HepG2 (cell line): ENCODE data around the gene SLC45A3. TPM values are rescaled to one million over a fixed set of nuclear protein-coding genes. Genes with fewer than 3 reads are reported as not detected.

Experiments
- ADNP ChIP-seq: sonication (generic); formaldehyde crosslinking; IDR thresholded peaks from 2 replicates; pipeline ENCODE4 v1.4.0; 2020; ENCODE audit warnings: missing genetic modification reagents
- CHD2 ChIP-seq: IDR thresholded peaks from 2 replicates; pipeline ENCODE4 v1.6.1; 2011; ENCODE audit warnings: low read depth, low read length, improper control_type of control experiment
- KDM6A ChIP-seq: IDR thresholded peaks from 2 replicates; pipeline ENCODE4 v1.6.1; 2016; ENCODE audit warnings: low read depth
- MAFK ChIP-seq, 2 experiments: IDR thresholded peaks in 1 of 2; conservative IDR thresholded peaks in 1 of 2; 2 replicates each; pipeline ENCODE4 v1.6.1; 2011; ENCODE audit warnings: improper control_type of control experiment in 2 of 2, low read length in 2 of 2
- NFE2L1 ChIP-seq: sonication (generic); formaldehyde crosslinking; IDR thresholded peaks from 2 replicates; pipeline ENCODE4 v1.4.0; 2020; ENCODE audit warnings: missing genetic modification reagents, mild to moderate bottlenecking, borderline replicate concordance
- NFE2L2 ChIP-seq: fragments of 150-350 bp; IDR thresholded peaks from 2 replicates; pipeline ENCODE4 v1.6.1; 2014; ENCODE audit warnings: low read length
- PTBP1 ChIP-seq: fragments of 200-400 bp; formaldehyde crosslinking; IDR thresholded peaks from 2 replicates; pipeline ENCODE4 v1.6.1; 2018; ENCODE audit warnings: low read length, low read depth; ENCODE audit not compliant: poor library complexity, severe bottlenecking
- TMF1 ChIP-seq: sonication (generic); formaldehyde crosslinking; IDR thresholded peaks from 2 replicates; pipeline ENCODE4 v1.8.1; 2022; ENCODE audit warnings: low read depth, missing genetic modification reagents
- ZFAT ChIP-seq: sonication (generic); formaldehyde crosslinking; conservative IDR thresholded peaks from 2 replicates; pipeline ENCODE4 v1.8.1; 2023; ENCODE audit warnings: missing genetic modification reagents, inconsistent platforms
- ZNF317 ChIP-seq: sonication (generic); formaldehyde crosslinking; IDR thresholded peaks from 2 replicates; pipeline ENCODE4 v1.5.0; 2020; ENCODE audit warnings: mild to moderate bottlenecking, missing genetic modification reagents
- ZNF33B ChIP-seq: sonication (generic); formaldehyde crosslinking; IDR thresholded peaks from 2 replicates; pipeline ENCODE4 v1.5.1; 2020; ENCODE audit warnings: mild to moderate bottlenecking, missing genetic modification reagents
- ZNF567 ChIP-seq: sonication (generic); formaldehyde crosslinking; IDR thresholded peaks from 2 replicates; pipeline ENCODE4 v1.8.1; 2023; ENCODE audit warnings: mild to moderate bottlenecking, missing genetic modification reagents, borderline replicate concordance
- ZSCAN29 ChIP-seq: sonication (generic); formaldehyde crosslinking; conservative IDR thresholded peaks from 2 replicates; pipeline ENCODE4 v1.4.0; 2020; ENCODE audit warnings: mild to moderate bottlenecking, missing genetic modification reagents
- polyA plus RNA-seq, 8 experiments: library from polyadenylated mRNA; depleted of rRNA in 3 of 8; stranded (reverse) in 7 of 8; unstranded in 1 of 8; fragments of >200 nt; fragmentation: Illumina TruSeq in 4 of 8; extraction: Trizol in 4 of 8; gene quantifications; 2 replicates each; pipeline versions ENCODE4 v1.2.1 to v1.2.3, GENCODE V29; 2011 to 2016; ENCODE audit warnings: low read depth in 4 of 8, missing spikeins in 1 of 8, mixed read lengths in 1 of 8; ENCODE audit not compliant: insufficient read depth in 1 of 8
- total RNA-seq, 5 experiments: library from RNA; depleted of rRNA; stranded (reverse); fragments of >200 nt; fragmentation: Illumina TruSeq; extraction: Trizol; gene quantifications; 2 replicates each; pipeline ENCODE4 v1.2.3, GENCODE V29; 2016; ENCODE audit warnings: low read depth in 1 of 5
- TF ChIP-seq, protein P1 (sequence below), 2 experiments: IDR thresholded peaks; 2 replicates each; pipeline ENCODE4 v1.6.1; 2011 to 2012; ENCODE audit warnings: low read length in 2 of 2, borderline replicate concordance in 1 of 2, low read depth in 1 of 2, mild to moderate bottlenecking in 1 of 2, moderate library complexity in 1 of 2
- TF ChIP-seq, protein P2 (sequence below): IDR thresholded peaks from 2 replicates; pipeline ENCODE4 v1.6.1; 2016; ENCODE audit warnings: low read depth, borderline replicate concordance
- TF ChIP-seq, protein P3 (sequence below): sonication (generic); formaldehyde crosslinking; IDR thresholded peaks from 2 replicates; pipeline ENCODE4 v1.4.0; 2020; ENCODE audit warnings: mild to moderate bottlenecking, missing genetic modification reagents, borderline replicate concordance
- TF ChIP-seq, protein P4 (sequence below): sonication (generic); formaldehyde crosslinking; IDR thresholded peaks from 2 replicates; pipeline ENCODE4 v1.4.0; 2020; ENCODE audit warnings: mild to moderate bottlenecking, missing genetic modification reagents

Gene SLC45A3
- total and polyA plus RNA-seq, 2 of the 13 experiments (the other 11 are each of a cell fraction or from before 2014, with no cell fraction given), result 3.4 to 4.1 TPM

DNA sequence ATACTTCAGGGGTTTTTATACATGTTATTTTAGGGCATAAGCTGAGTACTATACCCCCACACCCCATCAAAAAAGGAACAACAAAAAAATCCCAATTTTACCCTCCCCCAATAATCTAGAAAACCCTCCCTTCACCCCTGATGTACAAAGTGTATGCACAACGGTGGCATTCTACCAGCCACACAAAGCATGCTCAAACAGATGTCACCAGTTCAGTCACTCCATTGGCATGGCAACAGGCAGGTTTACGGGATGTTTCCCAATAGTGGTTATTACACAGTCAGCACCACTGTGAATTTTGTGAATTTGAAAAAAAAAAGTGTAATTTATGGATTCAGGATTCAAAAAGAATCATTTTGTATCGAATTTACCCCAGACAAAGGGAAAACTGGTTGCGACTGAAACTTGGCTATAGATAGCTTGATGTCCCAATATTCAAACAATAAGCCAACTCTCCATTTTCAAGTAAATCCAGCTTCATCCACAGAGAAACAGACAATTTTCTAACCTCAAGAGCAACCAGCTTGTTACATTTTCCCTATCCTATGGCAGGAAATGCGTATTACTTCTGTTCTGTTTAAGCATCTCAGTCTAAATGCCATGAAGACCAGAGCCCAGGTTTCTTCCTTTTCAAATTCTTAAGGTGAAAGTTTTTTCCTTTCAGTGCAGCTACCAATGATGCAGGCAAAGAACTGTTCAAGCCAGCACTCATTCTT, 34.0 kb upstream of the SLC45A3 start (continued):
- TF ChIP-seq, protein P1, sequence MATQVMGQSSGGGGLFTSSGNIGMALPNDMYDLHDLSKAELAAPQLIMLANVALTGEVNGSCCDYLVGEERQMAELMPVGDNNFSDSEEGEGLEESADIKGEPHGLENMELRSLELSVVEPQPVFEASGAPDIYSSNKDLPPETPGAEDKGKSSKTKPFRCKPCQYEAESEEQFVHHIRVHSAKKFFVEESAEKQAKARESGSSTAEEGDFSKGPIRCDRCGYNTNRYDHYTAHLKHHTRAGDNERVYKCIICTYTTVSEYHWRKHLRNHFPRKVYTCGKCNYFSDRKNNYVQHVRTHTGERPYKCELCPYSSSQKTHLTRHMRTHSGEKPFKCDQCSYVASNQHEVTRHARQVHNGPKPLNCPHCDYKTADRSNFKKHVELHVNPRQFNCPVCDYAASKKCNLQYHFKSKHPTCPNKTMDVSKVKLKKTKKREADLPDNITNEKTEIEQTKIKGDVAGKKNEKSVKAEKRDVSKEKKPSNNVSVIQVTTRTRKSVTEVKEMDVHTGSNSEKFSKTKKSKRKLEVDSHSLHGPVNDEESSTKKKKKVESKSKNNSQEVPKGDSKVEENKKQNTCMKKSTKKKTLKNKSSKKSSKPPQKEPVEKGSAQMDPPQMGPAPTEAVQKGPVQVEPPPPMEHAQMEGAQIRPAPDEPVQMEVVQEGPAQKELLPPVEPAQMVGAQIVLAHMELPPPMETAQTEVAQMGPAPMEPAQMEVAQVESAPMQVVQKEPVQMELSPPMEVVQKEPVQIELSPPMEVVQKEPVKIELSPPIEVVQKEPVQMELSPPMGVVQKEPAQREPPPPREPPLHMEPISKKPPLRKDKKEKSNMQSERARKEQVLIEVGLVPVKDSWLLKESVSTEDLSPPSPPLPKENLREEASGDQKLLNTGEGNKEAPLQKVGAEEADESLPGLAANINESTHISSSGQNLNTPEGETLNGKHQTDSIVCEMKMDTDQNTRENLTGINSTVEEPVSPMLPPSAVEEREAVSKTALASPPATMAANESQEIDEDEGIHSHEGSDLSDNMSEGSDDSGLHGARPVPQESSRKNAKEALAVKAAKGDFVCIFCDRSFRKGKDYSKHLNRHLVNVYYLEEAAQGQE (IDR thresholded peaks at IDR 0.05; ENCODE audit: borderline replicate concordance in 1 of 2, low read depth in 1 of 2, low read length in 2 of 2), result no peak
- TF ChIP-seq ZFAT (CRISPR knock-in tag) (no peak), MAFK (conservative IDR thresholded peaks at IDR 0.05 in 1 of 2, IDR thresholded peaks at IDR 0.05 in 1 of 2; ENCODE audit: low read length in 2 of 2) (0 out of 4 replicates have a peak, but pooled peaks of 1 of the 2 experiments have one; percentile 6), ZNF33B (CRISPR knock-in tag) (no peak), KDM6A (CRISPR knock-in tag) (no peak), CHD2 (no peak), NFE2L2 (no peak), ZNF567 (CRISPR knock-in tag) (no peak), PTBP1 (no peak), ZNF317 (CRISPR knock-in tag) (no peak), TMF1 (CRISPR knock-in tag) (no peak), ADNP (no peak), ZSCAN29 (no peak), NFE2L1 (CRISPR knock-in tag) (no peak)
- TF ChIP-seq, protein P2, sequence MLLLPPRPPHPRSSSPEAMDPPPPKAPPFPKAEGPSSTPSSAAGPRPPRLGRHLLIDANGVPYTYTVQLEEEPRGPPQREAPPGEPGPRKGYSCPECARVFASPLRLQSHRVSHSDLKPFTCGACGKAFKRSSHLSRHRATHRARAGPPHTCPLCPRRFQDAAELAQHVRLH (CRISPR knock-in tag), result no peak
- TF ChIP-seq, protein P3, sequence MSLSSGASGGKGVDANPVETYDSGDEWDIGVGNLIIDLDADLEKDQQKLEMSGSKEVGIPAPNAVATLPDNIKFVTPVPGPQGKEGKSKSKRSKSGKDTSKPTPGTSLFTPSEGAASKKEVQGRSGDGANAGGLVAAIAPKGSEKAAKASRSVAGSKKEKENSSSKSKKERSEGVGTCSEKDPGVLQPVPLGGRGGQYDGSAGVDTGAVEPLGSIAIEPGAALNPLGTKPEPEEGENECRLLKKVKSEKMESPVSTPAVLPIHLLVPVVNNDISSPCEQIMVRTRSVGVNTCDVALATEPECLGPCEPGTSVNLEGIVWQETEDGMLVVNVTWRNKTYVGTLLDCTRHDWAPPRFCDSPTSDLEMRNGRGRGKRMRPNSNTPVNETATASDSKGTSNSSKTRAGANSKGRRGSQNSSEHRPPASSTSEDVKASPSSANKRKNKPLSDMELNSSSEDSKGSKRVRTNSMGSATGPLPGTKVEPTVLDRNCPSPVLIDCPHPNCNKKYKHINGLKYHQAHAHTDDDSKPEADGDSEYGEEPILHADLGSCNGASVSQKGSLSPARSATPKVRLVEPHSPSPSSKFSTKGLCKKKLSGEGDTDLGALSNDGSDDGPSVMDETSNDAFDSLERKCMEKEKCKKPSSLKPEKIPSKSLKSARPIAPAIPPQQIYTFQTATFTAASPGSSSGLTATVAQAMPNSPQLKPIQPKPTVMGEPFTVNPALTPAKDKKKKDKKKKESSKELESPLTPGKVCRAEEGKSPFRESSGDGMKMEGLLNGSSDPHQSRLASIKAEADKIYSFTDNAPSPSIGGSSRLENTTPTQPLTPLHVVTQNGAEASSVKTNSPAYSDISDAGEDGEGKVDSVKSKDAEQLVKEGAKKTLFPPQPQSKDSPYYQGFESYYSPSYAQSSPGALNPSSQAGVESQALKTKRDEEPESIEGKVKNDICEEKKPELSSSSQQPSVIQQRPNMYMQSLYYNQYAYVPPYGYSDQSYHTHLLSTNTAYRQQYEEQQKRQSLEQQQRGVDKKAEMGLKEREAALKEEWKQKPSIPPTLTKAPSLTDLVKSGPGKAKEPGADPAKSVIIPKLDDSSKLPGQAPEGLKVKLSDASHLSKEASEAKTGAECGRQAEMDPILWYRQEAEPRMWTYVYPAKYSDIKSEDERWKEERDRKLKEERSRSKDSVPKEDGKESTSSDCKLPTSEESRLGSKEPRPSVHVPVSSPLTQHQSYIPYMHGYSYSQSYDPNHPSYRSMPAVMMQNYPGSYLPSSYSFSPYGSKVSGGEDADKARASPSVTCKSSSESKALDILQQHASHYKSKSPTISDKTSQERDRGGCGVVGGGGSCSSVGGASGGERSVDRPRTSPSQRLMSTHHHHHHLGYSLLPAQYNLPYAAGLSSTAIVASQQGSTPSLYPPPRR, result no peak
- TF ChIP-seq, protein P4, sequence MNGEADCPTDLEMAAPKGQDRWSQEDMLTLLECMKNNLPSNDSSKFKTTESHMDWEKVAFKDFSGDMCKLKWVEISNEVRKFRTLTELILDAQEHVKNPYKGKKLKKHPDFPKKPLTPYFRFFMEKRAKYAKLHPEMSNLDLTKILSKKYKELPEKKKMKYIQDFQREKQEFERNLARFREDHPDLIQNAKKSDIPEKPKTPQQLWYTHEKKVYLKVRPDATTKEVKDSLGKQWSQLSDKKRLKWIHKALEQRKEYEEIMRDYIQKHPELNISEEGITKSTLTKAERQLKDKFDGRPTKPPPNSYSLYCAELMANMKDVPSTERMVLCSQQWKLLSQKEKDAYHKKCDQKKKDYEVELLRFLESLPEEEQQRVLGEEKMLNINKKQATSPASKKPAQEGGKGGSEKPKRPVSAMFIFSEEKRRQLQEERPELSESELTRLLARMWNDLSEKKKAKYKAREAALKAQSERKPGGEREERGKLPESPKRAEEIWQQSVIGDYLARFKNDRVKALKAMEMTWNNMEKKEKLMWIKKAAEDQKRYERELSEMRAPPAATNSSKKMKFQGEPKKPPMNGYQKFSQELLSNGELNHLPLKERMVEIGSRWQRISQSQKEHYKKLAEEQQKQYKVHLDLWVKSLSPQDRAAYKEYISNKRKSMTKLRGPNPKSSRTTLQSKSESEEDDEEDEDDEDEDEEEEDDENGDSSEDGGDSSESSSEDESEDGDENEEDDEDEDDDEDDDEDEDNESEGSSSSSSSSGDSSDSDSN (CRISPR knock-in tag), result no peak
